HG02970 (cell line): Measurements from ENCODE around the gene SPDYE18.
"Not testable (repeated sequence)": the region's sequence is repeated elsewhere in the genome, so short reads cannot be mapped to it uniquely, and the experiment has no call there.

Experiments
- ATAC-seq: cut with Tn5 transposase; IDR thresholded peaks from one replicate; pipeline ENCODE4 v1.9.1; 2021; ENCODE audit warnings: mild to moderate bottlenecking, moderate library complexity, moderate number of reproducible peaks; ENCODE audit not compliant: unreplicated experiment, low FRiP score

Gene SPDYE18, protein sequence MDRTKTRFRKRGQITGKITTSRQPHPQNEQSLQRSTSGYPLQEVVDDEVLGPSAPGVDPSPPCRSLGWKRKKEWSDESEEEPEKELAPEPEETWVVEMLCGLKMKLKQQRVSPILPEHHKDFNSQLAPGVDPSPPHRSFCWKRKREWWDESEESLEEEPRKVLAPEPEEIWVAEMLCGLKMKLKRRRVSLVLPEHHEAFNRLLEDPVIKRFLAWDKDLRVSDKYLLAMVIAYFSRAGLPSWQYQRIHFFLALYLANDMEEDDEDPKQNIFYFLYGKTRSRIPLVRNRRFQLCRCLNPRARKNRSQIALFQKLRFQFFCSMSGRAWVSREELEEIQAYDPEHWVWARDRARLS

DNA sequence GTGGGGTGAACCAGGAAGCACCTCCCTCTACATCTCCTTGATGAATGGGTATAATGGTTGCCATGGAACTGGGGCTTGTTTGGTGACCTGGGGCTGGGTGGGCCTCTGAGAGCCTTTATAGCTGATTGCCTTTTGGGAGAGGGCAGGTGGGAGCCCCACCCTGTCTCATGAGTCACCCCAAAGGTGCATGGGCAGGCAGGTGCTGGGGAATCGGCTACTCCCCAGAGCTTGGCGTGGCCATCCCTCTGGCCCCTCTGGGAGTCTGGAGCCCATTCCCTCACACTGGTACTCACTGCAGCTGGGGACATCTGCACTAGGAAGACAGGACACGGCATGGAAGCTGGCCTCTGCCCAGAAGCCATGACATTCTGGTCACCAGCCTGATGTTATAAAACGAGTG is at the start of gene SPDYE18:
Gene SPDYE18 (minus strand): TSS at position 2 of the 400 bp plus-strand sequence. CDS start 2,046 bp downstream, outside the sequence.
- ATAC-seq, result not testable (repeated sequence)

DNA sequence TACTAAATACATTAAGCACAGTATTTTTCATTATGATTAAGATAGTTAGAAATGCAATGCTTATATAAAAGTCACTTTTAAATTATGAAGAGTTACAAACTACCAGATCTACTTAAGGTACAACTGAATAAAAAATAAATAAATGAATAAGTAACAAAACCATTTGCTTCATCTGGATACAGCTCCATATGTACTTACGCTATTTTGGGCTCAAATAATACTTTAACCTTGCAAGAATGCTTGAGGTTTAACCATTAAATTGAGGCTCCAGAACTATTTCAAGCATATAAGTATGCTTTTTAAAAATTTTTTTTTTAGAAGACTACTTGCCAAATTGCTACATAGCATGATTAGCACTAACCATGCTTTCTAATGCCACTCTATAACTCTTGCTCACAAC is 46.0 kb upstream of the SPDYE18 start:
- ATAC-seq, result not testable (repeated sequence)

DNA sequence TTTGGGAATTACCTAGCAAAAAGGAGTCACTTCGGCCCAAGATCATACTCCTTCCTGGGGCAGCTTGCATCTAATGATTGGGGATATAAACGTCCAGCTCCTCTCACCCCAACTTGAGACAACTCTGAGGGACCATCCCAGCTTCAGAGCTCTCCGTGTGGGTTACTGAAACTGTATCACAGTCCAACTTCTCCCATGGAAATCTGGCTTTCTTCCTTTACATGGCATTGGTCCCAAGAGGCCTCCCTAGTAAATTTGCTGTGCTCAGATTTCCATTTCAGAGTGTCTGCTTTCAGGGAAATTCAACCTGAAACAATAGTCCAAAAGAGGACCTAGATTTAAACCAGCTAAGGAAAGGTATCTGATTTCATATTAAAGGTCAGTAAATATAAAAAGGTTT is 45.3 kb upstream of the SPDYE18 start:
- not testable (repeated sequence) for ATAC-seq

DNA sequence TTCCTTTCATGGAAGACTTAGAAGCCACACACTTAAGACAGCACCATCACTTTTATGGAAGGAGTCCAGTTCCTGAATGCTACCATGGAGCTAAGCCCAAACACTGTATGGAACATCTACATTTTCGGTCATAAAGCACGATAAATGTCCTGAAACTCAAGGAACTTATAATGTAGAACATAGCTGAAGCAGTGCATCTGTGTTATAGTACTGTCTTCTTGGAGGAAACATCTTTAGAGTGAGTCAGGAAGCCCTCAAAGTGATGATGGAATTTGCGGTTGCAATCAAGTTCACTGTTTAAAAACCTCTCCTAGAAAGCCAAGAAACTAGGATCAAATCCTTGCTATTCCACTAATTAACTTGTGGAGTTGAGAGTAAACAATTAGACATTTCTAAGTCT is 43.5 kb upstream of the SPDYE18 start:
- not testable (repeated sequence) for ATAC-seq

DNA sequence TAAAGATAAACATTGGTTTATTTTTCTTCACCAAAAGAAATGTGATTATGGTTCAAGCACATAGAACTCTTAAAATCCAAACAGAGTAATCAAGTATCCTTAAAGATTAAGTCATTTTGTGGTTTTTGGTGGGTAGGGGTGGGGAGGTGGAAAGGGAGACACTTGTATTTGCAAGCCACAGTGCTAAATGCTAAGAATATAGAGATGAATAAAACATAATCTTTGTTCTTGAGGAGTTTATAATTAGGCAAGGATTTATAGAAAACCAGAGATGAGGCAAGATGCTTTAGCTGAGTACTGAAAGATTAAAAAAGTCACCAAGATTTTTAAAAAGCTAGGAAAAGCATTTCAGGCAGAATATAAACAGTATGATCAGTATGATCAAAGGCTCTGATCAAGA is 40.3 kb upstream of the SPDYE18 start:
- ATAC-seq, result not testable (repeated sequence)

DNA sequence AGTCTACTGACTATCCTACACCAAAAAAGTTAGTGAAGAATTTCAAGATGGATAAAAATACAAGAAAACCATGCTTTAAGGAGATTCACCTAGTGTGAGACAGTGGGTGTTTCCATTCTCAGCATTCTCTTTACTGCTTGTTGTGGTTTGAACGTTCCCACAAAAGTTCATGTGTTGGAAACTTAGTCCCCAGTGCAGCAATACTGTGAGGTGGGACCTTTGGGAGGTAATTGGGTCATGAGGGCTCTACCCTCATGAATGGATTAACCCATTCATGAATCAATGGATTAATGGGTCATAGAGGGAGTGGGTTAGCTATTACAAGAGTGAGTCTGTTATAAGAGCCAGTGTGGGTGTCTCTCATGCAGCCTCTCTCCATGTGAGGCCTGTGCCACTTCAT is 38.8 kb upstream of the SPDYE18 start:
- not testable (repeated sequence) for ATAC-seq

DNA sequence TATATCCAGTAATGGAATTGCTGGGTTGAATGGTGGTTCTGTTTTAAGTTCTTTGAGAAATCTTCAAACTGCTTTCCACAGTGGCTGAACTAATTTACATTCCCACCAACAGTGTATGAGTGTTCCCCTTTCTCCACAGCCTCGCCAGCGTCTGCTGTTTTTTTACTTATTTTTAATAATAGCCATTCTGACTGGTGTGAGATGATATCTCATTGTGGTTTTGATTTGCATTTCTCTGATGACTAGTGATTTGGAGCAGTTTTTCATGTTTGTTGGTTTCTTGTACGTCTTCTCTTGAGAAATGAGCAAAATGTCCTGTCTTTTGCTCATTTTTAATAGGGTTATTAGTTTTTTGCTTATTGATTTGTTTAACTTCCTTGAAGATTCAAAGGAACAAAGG is 38.1 kb upstream of the SPDYE18 start:
- ATAC-seq, result not testable (repeated sequence)

DNA sequence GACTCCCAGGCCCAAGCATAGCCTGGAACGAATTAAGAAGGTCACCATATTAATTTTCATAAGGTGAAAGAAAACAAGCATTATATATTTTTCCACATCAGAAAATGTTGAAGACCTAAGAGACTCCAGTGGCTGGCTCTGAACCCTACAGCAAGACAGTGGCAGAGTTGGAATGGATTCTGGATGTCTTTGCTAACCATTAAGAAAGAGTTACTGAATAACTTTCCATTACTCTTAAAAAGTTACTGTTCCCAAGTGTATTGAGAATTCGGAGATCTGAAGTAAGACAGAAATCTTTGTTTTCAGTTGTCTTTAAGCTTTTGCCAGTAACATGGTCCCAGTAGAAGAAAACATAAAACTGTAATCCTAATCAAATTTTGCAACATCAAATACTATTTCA is 29.9 kb upstream of the SPDYE18 start:
- ATAC-seq, result not testable (repeated sequence)

DNA sequence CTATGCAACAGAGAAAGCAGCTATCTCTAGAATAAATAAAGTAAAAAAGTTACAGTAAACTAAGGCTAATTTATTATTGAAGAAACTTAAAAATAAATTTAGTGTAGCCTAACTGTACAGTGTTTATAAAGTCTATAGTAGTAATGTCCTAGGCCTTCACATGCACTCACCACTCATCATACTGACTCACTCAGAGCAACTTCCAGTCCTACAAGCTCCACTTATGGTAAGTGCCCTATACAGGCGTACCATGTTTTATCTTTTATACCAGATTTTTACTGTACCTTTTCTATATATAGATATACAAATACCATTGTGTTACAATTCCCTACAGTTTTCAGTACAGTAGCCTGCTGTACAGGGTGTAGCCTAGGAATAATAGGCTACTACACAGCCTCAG is 19.8 kb upstream of the SPDYE18 start:
- not testable (repeated sequence) for ATAC-seq

DNA sequence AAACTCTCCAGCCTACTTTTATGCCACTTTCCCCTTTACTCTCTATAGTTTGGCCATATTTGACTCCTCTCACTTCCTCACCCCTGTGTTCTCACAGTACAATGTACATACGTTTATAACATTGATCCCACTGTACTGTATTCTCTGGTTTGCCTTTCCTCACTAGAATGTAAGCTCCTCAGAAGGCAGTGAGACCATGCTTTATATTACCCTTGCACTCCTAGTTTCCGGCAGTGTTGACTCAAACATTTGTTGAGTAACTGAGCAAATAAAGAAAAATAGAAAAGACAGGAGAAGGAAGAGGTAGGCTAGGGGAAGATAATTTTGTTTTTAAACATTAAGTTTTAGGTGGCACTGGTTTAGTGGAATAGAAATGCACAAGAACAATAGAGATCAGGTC is 17.9 kb upstream of the SPDYE18 start:
- ATAC-seq, result not testable (repeated sequence)

DNA sequence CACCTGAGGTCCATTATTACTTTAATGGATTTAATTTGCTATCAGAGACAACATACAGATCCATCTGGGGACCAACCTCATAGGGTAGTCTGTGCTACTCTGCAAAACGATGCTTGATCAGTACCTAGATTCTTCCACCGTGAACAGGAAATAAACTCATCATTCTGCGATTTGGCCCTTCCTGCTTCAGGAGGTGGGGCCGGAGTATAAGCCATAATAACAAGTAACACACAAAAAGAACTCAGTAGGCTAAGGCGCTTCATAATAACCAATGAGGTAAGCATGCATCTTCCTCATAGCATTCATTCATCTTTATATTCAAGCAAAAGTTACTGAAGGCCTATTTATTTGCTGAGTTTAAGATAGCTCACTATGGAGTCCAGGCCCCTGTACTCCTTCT is 17.3 kb upstream of the SPDYE18 start:
- not testable (repeated sequence) for ATAC-seq

DNA sequence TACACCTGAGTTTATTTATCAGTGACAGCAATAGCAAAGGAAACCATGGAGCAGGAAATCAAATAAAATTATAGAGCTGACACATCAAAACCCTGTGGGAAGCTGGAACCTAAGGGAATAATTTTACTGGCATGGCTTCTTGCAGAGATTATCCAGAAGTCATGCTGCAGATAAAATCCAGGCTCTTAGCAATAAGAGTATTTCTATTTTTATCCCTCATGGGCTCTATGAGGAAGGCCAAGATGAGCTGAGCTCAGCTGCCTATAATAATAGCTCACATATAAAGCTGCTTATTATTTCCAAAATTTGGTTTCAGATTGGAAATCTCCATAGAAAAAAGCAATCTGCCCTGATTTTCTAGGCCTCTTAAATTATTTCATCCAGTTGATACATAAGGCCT is 16.8 kb upstream of the SPDYE18 start:
- ATAC-seq, result not testable (repeated sequence)

DNA sequence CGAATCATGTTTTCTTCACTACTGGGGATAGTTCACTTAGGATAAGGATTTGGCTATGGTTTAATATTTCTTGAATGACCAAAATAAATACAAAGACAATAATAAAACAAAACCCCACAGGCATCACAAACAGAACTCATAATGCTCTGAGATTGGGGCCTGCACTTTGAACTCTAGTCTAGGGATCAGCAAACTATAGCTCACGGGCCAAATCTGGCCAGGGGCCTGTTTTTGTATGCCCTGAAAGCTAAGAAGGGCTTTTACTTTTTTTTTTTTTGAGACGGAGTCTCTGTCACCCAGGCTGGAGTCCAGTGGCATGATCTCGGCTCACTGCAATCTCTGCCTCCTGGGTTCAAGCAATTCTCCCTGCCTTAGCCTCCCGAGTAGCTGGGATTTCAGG is 14.7 kb upstream of the SPDYE18 start:
- not testable (repeated sequence) for ATAC-seq

DNA sequence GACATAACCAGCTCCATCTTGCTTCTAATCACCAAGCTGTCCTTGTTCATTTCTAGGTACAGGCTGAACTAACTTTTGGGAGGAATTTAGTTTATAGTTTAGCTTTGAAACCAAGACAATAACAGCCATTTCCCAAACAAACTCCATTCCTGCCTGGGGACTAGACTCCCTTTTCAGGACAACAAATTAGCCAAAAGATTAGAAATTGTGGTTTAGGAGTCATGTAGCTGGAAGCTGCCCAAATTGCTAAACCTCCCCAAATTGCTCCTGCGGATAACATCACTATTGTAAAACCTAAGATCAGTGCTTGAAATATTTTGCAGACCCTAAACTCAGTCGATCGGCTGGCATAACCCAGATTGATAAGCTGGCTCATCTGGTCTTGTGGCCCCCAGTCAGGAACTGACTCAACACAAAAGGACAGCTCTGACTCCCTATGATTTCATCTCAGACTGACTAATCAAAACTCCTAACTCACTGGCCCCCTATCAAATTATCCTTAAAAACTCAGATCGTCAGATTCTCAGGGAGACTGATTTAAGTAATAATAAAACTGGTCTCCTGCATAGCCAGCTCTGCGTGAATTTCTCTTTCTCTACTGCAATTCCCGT is 12.5 kb upstream of the SPDYE18 start:
- ATAC-seq, result not testable (repeated sequence)

DNA sequence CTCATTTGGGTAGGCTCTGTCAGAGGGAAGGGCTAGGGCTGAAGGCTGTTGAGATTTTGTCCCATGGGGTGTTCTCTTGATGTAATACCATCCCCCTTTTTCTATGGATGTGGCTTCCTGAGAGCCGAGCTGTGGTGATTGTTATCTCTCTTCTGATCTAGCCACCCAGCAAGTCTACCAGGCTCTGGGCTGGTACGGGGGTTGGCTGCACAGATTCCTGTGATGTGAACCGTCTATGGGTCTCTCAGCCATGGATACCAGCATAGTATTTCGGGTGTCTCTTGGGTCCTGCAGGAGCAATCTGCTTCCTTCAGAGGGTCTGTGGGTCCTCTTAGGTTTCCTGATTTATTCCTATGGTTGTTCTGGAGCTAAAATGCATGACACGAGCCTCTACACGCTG is 8.8 kb upstream of the SPDYE18 start:
- ATAC-seq, result not testable (repeated sequence)

DNA sequence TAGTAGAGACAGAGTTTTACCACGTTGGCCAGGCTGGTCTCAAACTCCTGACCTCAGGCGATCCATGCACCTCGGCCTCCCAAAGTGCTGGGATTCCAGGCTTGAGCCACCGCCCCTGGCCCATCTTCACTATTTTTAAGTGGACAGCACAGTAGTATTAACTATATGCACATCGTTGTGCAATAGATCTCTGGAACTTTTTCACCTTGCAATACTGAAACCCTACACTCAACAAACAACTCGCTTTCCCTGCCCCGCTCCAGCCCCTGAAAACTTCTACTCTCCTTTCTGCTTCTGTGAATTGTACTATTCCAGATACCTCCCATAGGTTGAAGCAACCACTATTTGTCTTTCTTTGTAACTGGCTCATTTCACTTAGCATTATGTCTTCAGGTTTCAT is 3.5 kb upstream of the SPDYE18 start:
- ATAC-seq, result not testable (repeated sequence)

DNA sequence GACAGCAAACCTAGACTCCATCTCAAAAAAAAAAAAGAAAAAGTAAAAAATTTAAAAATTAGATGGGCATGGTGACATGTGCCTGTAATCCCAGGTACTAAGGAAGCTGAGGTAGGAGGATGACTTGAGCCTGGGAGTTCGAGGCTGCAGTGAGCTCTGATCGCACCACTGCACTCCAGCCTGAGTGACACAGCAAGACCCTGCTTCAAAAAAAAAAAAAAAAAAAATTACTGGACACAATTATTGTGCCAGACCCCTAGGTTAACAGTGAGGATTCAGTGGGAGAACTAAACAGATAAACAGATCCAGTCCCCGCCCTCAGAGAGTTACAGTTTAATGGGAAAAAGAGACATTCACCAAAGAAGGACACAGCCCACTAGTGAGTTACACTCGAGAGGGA is 1.4 kb upstream of the SPDYE18 start:
- ATAC-seq, result not testable (repeated sequence)

DNA sequence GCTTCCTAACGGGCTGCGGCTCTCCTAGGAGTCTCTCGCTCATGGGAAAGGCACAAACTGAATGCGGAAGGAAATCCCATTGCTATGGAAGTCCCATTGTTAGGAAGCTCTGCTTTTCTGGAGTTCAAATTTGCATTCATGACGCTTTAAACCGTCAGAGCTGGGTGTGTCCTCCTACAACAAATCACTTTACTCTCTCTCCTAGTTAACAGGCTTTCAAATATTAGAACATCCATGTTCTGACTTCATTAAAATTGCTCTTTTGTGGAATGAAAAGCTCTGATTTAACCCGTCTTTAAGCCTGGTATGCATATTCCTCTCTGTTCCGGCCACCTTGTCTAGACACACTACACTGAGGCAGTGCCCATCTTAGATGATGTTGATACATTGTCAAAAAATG is 30.1 kb downstream of the SPDYE18 start, which contains the start of gene SPDYE17:
Gene SPDYE17 (minus strand): TSS at position 101 of the 400 bp plus-strand sequence. CDS start 1,791 bp downstream, outside the sequence.
- ATAC-seq, result not testable (repeated sequence)

DNA sequence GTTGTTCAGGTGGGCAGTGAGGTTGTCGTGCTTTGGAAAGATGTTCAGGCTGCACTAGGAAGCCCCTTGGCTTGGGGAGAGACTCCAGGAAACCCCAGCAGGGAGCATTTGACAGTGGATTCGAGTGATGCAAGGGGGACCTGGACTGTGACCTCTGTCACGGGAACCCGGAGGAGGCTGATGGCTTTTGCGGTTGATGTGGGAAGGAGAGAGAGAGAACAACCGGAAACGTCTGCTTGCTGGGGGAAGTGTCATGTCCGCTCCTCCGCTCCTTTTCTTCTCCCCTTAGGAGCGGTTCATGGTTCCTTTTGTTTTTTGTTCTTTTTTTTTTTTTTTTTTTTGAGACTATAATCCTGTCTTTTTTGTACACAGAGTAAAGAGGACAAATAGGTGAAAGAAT is 36.0 kb downstream of the SPDYE18 start:
- ATAC-seq, result not testable (repeated sequence)

DNA sequence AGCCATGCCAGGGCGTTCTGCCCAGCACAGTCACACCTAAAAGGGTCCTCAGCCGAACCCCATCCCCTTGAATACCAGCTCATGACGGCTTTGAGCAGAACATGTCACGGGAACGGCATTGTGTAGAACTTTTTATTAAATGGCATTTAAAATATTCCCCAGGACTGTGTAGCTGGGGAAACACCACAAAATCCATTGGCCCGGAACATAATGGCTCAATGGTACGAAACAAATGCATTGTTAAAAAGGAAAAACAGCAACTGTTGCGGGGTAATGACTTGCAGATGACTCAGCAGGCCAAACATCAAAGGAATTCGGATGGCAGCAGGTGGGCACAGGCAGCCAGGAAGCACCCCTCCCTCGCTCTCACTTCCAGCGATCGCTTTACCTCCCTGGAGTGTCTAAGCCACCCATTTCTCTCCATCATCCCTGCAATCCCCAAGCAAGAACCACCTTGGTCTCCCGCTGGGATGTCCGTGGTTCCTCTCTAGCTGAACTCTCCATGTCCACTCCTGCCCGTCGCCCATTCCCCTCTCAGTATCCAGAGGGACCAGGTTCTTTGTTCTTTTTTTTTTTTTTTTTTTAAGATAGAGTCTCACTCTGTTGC is 52.2 kb downstream of the SPDYE18 start:
- ATAC-seq, result not testable (repeated sequence)

DNA sequence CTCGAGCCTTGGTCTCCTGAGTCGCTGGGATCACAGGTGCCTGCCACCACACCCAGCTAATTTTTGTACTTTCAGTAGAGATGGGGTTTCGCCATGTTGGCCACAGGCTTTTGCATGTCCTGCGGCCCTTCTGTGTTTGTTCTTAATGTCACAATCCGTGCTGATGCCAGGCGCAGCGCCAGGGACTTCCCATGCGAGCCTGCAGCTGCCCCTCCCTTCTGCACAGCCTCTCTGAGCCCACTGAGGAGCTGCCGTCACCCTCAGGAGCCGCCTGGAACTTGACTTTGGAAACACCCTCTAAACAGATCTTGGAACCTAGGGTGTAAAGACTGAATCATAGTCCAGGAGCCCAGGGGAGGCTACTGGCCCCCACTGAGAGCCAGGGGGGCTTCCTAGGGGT is 54.4 kb downstream of the SPDYE18 start:
- ATAC-seq, result not testable (repeated sequence)
